ENCODE data around the gene SSR2. TPM values are rescaled to one million over a fixed set of nuclear protein-coding genes. Genes with fewer than 3 reads are reported as not detected.

The SSR2 gene
- polyA plus RNA-seq, 1 donor (not counting 4 experiments of a cell fraction or from before 2014, with no cell fraction given) = 302 TPM

GRCh38 chr1:156048663-156049258 lies 28.0 kb upstream of the SSR2 start:
- H3K9me3 ChIP-seq (ENCODE audit: control insufficient read depth, low read depth, low read length) = no peaks in the 10 kb centered on the region
- no peak overlapping the region for H2AFZ ChIP-seq (ENCODE audit: control insufficient read depth, low read length)
- H3K4me3 ChIP-seq (ENCODE audit: control insufficient read depth in 2 of 3, extremely low read depth in 1 of 3, insufficient read depth in 2 of 3, low read depth in 1 of 3, low read length in 3 of 3) = no peak overlapping the region
- no peak overlapping the region for H3K4me2 ChIP-seq (ENCODE audit: control insufficient read depth, extremely low read depth, insufficient read depth, low read depth, low read length)
- TF ChIP-seq EZH2 (IDR thresholded peaks at IDR 0.05; ENCODE audit: low read length) (no peak), CTCF (optimal IDR thresholded peaks at IDR 0.05 in 1 of 3, IDR thresholded peaks at IDR 0.05 in 1 of 3, conservative IDR thresholded peaks at IDR 0.05 in 1 of 3; ENCODE audit: extremely low read depth in 1 of 3, insufficient read depth in 2 of 3, low read length in 3 of 3) (no peak)
- H3K9me1 ChIP-seq (ENCODE audit: control insufficient read depth, extremely low read depth, insufficient read depth, low read length) = peaks cover 2% of the 10 kb centered on the region
- H4K20me1 ChIP-seq (ENCODE audit: control insufficient read depth, extremely low read depth, insufficient read depth, low read length) = no peaks in the 10 kb centered on the region
- no peak for FAIRE-seq
- H3K79me2 ChIP-seq (ENCODE audit: control insufficient read depth, insufficient read depth, low read length) = peaks cover 19% of the 10 kb centered on the region
- no peak for DNase-seq (ENCODE audit: low read depth, low spot score)
- H3K27ac ChIP-seq (ENCODE audit: control insufficient read depth, insufficient read depth, low read length) = no peak overlapping the region
- H3K27me3 ChIP-seq (ENCODE audit: control insufficient read depth, extremely low read depth, insufficient read depth, low read length) = no peaks in the 10 kb centered on the region
- peaks cover 4% of the 10 kb centered on the region for H3K4me1 ChIP-seq (ENCODE audit: control insufficient read depth, extremely low read depth, insufficient read depth, low read length)
- dilution Hi-C loops (cut with MboI; ENCODE audit: extremely low pct_ligation_motif_present, low sequenced_read_pairs) = no loop called here
- peaks cover 15 to 27% of the 10 kb centered on the region in 2 experiments for H3K36me3 ChIP-seq (ENCODE audit: control insufficient read depth in 2 of 2, extremely low read depth in 1 of 2, insufficient read depth in 2 of 2, low read length in 2 of 2)
- no peak overlapping the region for H3K9ac ChIP-seq (ENCODE audit: control insufficient read depth, extremely low read depth, insufficient read depth, low read length)

- FAIRE-seq = no peak
- no peak for TF ChIP-seq CTCF (optimal IDR thresholded peaks at IDR 0.05 in 1 of 3, IDR thresholded peaks at IDR 0.05 in 1 of 3, conservative IDR thresholded peaks at IDR 0.05 in 1 of 3; ENCODE audit: extremely low read depth in 1 of 3, insufficient read depth in 2 of 3, low read length in 3 of 3)
- no peak for TF ChIP-seq EZH2 (IDR thresholded peaks at IDR 0.05; ENCODE audit: low read length)
- Histone ChIP-seq H4K20me1 (ENCODE audit: control insufficient read depth, extremely low read depth, insufficient read depth, low read length) (no peaks in the 10 kb centered on the region), H3K4me1 (ENCODE audit: control insufficient read depth, extremely low read depth, insufficient read depth, low read length) (no peaks in the 10 kb centered on the region), H2AFZ (ENCODE audit: control insufficient read depth, low read length) (no peak overlapping the region), H3K4me2 (ENCODE audit: control insufficient read depth, extremely low read depth, insufficient read depth, low read depth, low read length) (no peak overlapping the region), H3K27me3 (ENCODE audit: control insufficient read depth, extremely low read depth, insufficient read depth, low read length) (no peaks in the 10 kb centered on the region), H3K27ac (ENCODE audit: control insufficient read depth, insufficient read depth, low read length) (no peak overlapping the region), H3K9me1 (ENCODE audit: control insufficient read depth, extremely low read depth, insufficient read depth, low read length) (no peaks in the 10 kb centered on the region), H3K9me3 (ENCODE audit: control insufficient read depth, low read depth, low read length) (no peaks in the 10 kb centered on the region), H3K9ac (ENCODE audit: control insufficient read depth, extremely low read depth, insufficient read depth, low read length) (no peak overlapping the region), H3K36me3 (ENCODE audit: control insufficient read depth in 2 of 2, extremely low read depth in 1 of 2, insufficient read depth in 2 of 2, low read length in 2 of 2) (peaks cover 23 to 43% of the 10 kb centered on the region in 2 experiments), H3K79me2 (ENCODE audit: control insufficient read depth, insufficient read depth, low read length) (no peaks in the 10 kb centered on the region), H3K4me3 (ENCODE audit: control insufficient read depth in 2 of 3, extremely low read depth in 1 of 3, insufficient read depth in 2 of 3, low read depth in 1 of 3, low read length in 3 of 3) (no peak overlapping the region)
- dilution Hi-C loops (cut with MboI; ENCODE audit: extremely low pct_ligation_motif_present, low sequenced_read_pairs) = no loop called here
- DNase-seq (ENCODE audit: low read depth, low spot score) = no peak
Observed at GRCh38 chr1:156045076-156045475, 24.3 kb upstream of the SSR2 start.
